Middle frontal gyrus (tissue), 1 donor: ENCODE data around the gene BRDT.

ENCODE experiments used
- DNase-seq: peaks from one replicate; pipeline ENCODE4 v3.0.0-alpha.2; 2015; ENCODE audit warnings: low spot score; ENCODE audit errors: extremely low spot score

Gene BRDT

GRCh38 chr1:91949356-91949699 lies at the start of gene BRDT:
TSS of gene BRDT (plus strand) at chr1:91949401. CDS start at chr1:91962755, 13,354 bp downstream.
- DNase-seq = no peak

GRCh38 chr1:91900562-91900961 lies 48.6 kb upstream of the BRDT start:
- DNase-seq = no peak

- no peak for DNase-seq
Measured at GRCh38 chr1:91901231-91901630, 48.0 kb upstream of the BRDT start.

DNA sequence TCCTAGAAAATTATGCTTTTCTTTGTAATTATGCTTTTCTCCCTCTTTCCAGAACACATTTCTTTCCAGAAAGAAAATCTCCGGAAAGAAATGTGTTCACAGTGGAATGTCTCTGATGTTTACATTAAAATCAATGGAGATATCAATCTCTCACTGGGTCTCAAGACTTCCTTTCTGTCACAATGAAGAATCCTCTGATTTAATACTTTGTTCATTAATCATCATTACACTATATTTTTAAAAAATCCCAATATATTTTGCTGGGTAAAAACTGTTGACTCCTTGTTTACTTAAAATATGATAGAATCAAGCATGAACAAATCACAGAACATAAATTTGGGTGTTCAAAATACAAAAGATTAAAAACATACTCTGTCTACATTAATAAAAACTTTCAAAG lies 36.9 kb upstream of the BRDT start:
- DNase-seq = no peak

DNA sequence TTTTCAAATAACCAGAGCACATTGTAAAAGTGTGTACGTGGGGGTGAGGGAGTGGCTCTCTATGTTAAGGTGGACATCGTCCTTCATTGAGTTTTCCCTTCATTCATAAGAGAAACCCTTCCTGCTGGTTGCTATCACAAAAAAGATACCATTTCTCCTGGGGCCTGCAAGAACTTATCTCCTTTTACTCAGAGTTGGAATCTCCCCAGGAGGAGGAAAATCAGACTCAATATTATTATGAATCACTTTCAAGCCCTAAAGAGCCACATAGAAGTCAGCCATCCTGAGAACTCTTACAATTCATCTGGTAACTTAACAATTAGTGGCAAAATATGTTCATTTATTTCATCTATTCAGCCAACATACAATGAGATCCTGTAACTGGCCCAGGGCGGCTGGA lies 36.2 kb upstream of the BRDT start:
- no peak for DNase-seq

- no peak for DNase-seq
Measured at GRCh38 chr1:91916046-91916445, 33.2 kb upstream of the BRDT start.

GRCh38 chr1:91916811-91917460 lies 32.3 kb upstream of the BRDT start:
- DNase-seq = no peak

GRCh38 chr1:91919962-91920361 lies 29.2 kb upstream of the BRDT start:
- no peak for DNase-seq

DNA sequence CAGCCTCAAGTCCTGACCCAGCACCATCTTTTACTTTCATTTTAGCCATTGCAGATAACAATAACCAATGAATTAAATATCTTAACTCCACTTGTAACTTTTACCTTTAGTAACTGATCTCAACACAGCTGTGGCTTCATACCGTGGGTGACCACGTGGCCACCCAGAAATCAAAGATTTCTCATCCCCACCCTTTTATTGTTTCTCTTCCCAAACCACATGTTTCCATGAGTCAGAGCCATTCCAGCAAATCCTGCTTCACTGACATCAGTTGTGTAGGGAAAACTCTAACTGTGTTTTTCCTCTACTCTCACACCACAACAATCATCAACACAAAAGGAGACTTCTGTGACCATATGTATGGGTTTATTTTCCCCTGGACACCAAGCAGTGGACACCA lies 25.1 kb upstream of the BRDT start:
- no peak for DNase-seq

DNA sequence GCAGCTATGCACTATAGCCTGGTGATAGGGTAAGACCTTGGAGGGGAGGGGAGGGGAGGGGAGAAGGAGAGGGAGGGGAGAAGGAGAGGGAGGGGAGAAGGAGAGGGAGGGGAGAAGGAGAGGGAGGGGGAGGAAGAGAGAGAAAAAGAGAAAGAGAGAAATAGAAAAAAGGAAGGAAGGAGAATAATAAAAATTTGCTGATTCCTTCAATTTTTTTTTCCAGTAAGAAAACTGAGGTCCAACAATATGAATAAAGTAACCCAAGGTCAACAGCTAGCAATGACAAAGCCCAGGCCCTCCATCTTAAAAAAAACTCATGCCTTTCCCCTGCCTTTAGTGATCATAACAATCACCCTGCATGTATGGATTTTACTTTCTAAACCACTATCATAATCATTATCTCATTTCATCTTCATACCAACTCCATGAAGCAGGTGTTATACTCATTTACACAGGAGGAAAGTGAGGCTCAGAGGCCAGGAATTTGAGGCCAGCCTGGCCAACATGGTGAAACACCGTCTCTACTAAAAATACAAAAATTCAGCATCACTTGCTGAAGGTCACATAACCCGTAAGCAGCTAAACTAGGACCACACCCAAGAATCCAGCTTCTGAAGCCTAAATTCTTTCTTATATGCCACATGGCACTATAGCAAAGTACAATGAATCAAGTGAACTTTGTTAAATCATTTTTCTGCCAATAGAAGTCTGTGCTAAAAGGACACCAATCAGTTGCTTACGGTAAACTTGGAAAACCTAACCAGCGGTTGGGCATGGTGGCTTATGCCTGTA lies 23.4 kb upstream of the BRDT start:
- DNase-seq = no peak

DNA sequence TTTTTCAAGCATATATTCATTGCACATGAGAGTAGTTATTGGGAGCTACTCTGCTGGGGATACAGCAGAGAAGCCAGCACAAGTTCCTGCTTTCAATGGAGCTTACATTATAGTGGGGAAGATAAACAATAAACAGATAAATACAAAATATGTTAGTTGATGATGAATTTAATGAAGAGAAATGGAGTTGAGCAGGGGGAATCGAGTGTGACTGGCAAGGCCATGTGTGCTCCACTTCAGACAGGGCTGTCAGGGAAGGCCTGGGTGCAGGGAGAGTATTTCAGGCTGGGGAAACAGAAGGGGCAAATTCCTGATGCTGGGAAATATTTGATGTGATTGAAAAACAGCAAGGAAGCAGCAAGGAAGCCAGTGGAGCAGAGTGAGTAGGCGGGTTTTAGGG lies 21.2 kb upstream of the BRDT start:
- no peak for DNase-seq

GRCh38 chr1:91929250-91929649 lies 20.0 kb upstream of the BRDT start:
- no peak for DNase-seq

DNA sequence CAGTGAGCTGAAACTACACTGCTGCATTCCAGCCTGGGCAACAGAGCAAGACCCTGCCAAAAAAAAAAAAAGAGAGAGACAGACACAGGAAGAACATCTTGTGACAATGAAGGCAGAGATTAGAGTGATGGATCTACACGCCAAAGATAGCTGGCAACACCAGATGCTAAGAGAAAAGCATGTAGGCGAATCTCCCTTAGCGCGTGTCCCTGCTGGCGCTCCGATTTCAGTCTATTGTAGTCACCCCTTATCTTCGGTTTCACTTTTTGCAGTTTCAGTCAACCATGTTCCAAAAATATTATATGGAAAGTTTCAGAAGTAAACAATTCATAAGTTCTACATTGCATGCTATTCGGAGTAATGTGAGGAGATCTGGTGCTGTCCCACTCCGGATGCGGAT lies 11.6 kb upstream of the BRDT start:
- DNase-seq = no peak

DNA sequence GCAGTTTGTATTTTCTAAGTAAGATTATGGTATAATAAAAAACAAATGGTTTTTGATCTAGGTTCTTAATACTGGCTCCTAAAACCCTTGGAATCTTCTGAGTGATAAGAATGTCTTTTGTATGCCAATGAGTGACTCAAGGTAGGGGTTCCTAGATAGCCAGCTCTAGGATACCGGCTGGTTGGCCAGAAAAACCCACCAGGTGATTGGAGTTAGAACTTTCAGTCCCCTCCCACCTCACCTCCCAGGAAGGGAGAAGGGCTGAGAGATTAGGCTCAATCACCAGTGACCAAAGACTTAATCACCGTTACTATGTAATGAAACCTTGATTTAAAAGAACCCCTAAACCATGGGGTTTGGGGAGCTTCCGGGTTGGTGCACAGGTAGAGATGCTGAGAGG lies 8.7 kb upstream of the BRDT start:
- DNase-seq = no peak

DNA sequence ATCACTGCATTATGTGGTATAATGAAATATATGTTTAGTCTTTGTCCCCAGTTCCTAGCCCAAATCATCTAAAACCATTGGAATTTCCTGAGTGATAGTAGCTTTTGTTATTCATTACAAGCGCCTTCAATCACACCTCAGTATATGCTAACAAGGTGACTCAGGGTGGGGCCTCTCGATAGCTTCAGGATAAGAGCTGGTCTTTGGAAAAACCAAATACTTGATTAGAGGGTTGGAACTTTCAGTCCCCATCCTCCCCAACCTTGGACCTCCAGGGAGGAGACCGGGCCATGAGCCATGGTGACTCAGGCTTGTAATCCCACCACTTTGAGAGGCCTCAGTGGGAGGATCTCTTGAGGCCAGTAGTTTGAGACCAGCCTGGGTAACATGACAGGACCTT lies 5.1 kb upstream of the BRDT start:
- DNase-seq = no peak

DNA sequence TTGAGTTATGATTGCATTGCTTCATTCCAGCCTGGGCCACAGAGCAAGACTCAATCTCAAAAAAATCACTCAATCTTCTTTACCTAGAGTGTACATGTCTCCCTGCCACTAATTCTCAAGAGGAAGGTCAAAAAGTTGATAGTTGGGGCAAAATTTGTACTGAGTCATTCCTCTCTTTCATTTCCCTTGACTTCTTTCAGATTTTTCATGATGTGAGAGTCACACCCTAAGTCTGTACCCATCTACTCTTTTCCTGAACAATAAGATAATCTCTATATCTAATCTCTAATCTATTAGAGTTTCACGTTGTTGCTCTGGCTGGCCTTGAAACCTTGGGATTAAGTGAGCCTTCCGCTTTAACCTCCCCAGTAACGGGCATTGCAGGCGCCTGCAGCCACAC lies 1.1 kb upstream of the BRDT start:
- DNase-seq = no peak

DNA sequence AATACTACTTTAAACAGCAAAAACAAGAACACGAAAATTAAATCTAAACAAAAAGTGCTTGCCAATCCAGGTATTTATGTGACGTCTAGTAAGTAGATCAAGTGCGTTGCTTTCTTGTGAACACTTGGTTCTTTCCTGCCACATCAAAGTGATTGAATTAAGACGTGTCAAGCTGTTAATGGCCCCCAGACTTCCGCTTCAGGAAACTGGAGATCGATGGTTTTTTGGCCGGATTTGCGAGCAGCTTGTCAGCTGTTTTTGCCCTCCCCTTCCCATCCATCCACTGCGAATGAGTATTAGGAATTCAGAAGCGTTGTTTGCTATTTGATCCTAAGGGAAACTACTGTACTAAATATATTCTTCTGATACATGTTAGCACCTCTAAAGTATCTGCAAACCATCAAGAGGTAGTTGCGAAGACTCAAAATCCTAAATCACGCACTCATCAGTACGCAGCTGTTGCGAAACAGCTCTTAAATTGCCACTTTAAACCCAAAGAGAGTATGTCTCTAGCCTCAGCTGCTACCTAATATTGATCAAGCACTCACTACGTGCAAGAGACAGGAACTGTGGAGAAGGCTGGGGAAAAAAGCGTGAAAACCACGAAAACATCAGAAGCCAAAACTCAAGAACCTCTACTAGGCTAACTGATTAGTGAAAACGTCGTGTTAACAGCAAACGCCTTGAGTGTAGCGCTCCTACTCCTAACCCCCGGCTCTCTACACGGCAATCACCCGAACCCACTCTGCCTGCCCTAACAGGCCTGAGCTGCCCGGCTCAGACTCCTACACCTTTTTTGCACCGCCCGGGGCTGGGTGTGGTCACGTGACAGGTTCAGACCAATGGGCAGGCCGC lies 473 bp upstream of the BRDT start:
- DNase-seq = no peak

- DNase-seq = no peak
Measured at GRCh38 chr1:91952187-91952586, 3.0 kb downstream of the BRDT start.

GRCh38 chr1:91958926-91959325 lies 9.7 kb downstream of the BRDT start:
- no peak for DNase-seq

- DNase-seq = no peak
Measured at GRCh38 chr1:91968334-91968733, 19.1 kb downstream of the BRDT start.

DNA sequence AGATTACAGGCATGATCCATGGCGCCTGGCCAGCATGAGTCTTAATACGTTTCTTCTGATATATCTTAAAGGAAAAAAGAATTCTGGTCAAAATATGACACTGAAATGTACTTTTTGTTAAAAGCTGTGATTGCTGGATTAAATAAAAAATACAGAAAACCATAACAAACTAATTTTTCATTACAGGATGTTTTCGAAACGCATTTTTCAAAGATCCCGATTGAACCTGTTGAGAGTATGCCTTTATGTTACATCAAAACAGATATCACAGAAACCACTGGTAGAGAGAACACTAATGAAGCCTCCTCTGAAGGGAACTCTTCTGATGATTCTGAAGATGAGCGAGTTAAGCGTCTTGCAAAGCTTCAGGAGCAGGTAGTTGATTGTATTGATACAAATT lies 30.2 kb downstream of the BRDT start:
- no peak for DNase-seq

- no peak for DNase-seq
Measured at GRCh38 chr1:91980663-91981062, 31.5 kb downstream of the BRDT start.
